SW480 (cell line): Measurements from ENCODE around the gene PDE5A.
"Not testable (repeated sequence)": the region's sequence is repeated elsewhere in the genome, so short reads cannot be mapped to it uniquely, and the experiment has no call there.

Experiments used
- DNase-seq: peaks from one replicate; pipeline ENCODE4 v3.0.0-alpha.2; 2016; ENCODE audit warnings: low spot score

The PDE5A gene

GRCh38 chr4:119470737-119471063 lies 157.9 kb downstream of the PDE5A start:
- not testable (repeated sequence) for DNase-seq

- DNase-seq = not testable (repeated sequence)
Measured at GRCh38 chr4:119470021-119470736, 158.4 kb downstream of the PDE5A start.

DNA sequence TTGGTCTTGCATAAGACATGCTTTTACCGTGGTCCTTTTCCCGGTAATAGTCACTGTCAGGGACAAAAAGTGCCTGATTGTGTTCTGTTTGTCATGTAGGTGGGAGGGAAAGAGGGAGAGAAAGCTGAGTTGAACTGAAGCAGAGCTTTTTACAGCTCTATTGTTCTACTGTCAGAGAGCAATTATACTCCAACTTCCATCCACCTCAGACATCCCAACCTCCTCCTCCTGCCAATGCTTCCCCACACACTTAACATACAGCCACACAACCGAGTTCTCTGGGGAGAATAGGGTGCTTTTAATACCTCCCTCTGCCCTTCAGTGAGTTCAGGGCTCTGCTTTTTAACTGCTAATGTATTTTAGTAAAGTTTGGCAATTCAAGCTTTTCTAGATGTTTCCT lies 159.6 kb downstream of the PDE5A start:
- not testable (repeated sequence) for DNase-seq

DNA sequence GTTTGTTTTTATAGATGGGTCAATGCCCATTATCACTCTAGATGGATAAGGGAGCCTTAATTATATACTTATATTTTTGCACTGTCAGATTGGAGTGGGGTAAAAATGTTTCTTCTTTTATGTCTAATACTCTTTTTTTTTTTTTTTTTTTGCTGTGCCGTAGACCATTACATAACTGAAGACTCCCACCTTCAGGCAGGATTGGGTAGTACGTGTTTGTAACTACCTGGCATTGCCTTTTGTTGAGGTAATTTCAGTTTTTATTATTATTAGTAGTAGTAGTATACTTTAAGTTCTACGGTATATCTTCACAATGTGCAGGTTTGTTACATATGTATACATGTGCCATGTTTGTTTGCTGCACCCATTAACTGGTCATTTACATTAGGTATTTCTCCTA lies 165.9 kb downstream of the PDE5A start:
- DNase-seq = peak; percentile 0

GRCh38 chr4:119455734-119456133 lies 172.9 kb downstream of the PDE5A start:
- peak; percentile 1 for DNase-seq

- peak; percentile 89 for DNase-seq
Measured at GRCh38 chr4:119454491-119455270, 173.9 kb downstream of the PDE5A start.

DNA sequence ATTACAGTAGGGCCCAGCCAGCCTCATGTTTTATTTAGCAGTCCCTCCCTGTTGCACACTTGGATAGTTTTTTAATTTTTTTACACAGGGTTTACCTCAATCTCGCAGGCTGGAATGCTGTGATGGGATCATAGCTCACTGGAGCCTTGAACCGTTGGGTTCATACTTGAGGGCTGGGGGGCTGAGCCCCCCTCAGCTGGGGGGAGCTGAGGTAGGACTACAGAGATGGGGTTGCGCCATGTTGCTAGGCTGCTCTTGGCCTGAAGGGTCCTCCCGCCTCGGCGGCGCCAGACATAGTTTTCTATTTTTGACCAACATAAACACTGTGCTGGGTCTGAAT lies 174.5 kb downstream of the PDE5A start:
- not testable (repeated sequence) for DNase-seq

DNA sequence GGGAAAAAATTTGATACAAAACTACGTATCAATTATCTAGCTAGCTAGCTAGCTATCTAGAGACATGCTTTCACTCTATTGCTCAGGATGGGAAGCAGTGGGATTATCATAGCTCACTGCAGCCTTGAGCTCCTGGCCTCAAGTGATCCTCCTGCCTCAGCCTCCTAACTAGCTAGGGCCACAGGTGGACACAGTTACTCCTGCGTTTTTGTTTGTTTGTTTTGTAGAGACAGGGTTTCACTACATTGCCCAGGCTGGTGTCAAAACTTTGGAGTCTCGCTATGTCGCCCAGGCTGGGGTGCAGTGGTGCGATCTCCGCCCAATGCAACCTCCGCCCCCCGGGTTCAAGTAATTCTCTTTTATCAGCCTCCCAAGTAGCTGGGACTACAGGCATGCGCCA lies 175.3 kb downstream of the PDE5A start:
- DNase-seq = not testable (repeated sequence)

- DNase-seq = not testable (repeated sequence)
Measured at GRCh38 chr4:119449851-119450250, 178.8 kb downstream of the PDE5A start.
